Esophagus squamous epithelium (tissue), 4 donors: ENCODE results near the gene RAB27B.

Experiments used
- POLR2A ChIP-seq, 4 donors: fragments of 450-650 bp; IDR thresholded peaks; one replicate each; pipeline ENCODE4 v1.6.1; 2017; ENCODE audit warnings: antibody characterized with exemption in 4 of 4, mild to moderate bottlenecking in 4 of 4, moderate library complexity in 3 of 4
- TF ChIP-seq, protein P1 (sequence below), 6 experiments: fragments of 450-650 bp in 4 of 6; fragments of 200-600 bp in 2 of 6; sonication (generic) in 2 of 6; IDR thresholded peaks; one replicate each; pipeline ENCODE4 v1.5.1; 2016 to 2019; ENCODE audit warnings: antibody characterized with exemption in 6 of 6, mild to moderate bottlenecking in 4 of 6, moderate library complexity in 4 of 6

DNA sequence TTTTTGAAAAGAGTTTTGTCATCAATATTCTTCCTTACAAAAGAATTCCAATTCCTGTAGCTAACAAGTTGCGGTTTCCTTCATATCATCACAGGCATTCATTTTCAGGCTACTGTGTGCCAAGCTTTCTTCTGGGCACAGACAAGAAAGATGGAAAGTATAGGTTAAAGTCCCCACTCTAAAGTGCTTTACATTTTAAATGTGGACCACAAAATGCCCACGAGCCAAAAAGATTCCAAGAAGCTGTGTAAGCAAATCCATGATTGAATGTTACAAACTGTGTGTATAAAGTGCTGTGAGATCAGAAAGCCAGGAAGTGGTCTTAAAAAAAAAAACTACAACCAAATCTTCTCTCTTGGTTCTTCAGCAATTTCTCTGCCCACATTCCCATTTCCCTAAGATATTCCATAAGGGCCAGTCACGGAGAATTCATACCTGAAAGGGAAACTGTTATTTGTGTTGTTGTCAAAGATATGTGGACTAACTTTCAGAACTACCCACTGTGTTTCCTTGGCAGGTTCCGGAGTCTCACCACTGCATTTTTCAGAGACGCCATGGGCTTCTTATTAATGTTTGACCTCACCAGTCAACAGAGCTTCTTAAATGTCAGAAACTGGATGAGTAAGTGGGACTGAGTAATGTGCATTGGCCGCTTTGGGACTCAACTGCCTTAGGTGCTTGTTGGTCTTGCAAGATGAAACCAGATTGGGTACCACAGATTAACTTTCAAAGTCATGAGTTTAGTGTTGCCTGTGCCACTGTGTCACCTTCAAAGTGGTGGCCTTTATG is 55.7 kb downstream of the RAB27B start:
- TF ChIP-seq, protein P1, sequence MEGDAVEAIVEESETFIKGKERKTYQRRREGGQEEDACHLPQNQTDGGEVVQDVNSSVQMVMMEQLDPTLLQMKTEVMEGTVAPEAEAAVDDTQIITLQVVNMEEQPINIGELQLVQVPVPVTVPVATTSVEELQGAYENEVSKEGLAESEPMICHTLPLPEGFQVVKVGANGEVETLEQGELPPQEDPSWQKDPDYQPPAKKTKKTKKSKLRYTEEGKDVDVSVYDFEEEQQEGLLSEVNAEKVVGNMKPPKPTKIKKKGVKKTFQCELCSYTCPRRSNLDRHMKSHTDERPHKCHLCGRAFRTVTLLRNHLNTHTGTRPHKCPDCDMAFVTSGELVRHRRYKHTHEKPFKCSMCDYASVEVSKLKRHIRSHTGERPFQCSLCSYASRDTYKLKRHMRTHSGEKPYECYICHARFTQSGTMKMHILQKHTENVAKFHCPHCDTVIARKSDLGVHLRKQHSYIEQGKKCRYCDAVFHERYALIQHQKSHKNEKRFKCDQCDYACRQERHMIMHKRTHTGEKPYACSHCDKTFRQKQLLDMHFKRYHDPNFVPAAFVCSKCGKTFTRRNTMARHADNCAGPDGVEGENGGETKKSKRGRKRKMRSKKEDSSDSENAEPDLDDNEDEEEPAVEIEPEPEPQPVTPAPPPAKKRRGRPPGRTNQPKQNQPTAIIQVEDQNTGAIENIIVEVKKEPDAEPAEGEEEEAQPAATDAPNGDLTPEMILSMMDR (IDR thresholded peaks at IDR 0.05), result no peak
- TF ChIP-seq POLR2A (IDR thresholded peaks at IDR 0.05), result no peak
